ENCODE measurements around the gene FRMPD1.

DNA sequence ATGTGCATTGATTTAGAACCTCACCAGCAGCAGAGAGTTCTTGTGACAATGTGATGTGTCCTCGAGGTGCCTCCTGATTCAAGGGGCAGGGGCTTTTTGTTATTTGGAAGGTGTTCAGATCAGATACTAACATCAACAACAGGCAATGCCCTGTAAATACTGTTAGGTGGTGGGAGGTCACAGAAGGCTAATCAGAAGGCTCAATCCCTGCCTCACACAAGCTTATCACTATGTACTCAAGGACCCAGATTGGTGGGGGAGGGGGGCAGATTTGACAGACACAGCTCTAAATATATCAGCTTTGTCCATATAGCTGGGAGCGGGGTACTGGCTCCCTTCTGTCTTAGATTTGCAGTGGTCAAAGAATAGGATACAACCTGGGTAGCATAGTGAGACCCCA lies 2.6 kb downstream of the FRMPD1 start:
- no peak for TF ChIP-seq RCOR1 (IDR thresholded peaks at IDR 0.05; ENCODE audit: insufficient replicate concordance, low read length)
- TF ChIP-seq, protein P1, sequence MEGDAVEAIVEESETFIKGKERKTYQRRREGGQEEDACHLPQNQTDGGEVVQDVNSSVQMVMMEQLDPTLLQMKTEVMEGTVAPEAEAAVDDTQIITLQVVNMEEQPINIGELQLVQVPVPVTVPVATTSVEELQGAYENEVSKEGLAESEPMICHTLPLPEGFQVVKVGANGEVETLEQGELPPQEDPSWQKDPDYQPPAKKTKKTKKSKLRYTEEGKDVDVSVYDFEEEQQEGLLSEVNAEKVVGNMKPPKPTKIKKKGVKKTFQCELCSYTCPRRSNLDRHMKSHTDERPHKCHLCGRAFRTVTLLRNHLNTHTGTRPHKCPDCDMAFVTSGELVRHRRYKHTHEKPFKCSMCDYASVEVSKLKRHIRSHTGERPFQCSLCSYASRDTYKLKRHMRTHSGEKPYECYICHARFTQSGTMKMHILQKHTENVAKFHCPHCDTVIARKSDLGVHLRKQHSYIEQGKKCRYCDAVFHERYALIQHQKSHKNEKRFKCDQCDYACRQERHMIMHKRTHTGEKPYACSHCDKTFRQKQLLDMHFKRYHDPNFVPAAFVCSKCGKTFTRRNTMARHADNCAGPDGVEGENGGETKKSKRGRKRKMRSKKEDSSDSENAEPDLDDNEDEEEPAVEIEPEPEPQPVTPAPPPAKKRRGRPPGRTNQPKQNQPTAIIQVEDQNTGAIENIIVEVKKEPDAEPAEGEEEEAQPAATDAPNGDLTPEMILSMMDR (conservative IDR thresholded peaks at IDR 0.05; ENCODE audit: low read depth, low read length) = no peak
- no peak for TF ChIP-seq MXI1 (IDR thresholded peaks at IDR 0.05; ENCODE audit: borderline replicate concordance, low read depth, low read length)

Data from IMR-90 (cell line).